ENCODE measurements around the gene UCHL1.

GRCh38 chr4:41211951-41212615 is 44.6 kb upstream of the UCHL1 start:
- TF ChIP-seq CTCF (IDR thresholded peaks at IDR 0.05; ENCODE audit: low read length) (no peak), EZH2phosphoT487 (IDR thresholded peaks at IDR 0.05; ENCODE audit: low read length) (no peak)
